CD4-positive, alpha-beta T cell treated with Interleukin-10 for 1 hour (primary cell): Measurements from ENCODE around the gene UTP15.

Experiments used
- DNase-seq: peaks from one replicate; pipeline ENCODE4 v3.0.0-alpha.2; 2020

Gene UTP15, protein sequence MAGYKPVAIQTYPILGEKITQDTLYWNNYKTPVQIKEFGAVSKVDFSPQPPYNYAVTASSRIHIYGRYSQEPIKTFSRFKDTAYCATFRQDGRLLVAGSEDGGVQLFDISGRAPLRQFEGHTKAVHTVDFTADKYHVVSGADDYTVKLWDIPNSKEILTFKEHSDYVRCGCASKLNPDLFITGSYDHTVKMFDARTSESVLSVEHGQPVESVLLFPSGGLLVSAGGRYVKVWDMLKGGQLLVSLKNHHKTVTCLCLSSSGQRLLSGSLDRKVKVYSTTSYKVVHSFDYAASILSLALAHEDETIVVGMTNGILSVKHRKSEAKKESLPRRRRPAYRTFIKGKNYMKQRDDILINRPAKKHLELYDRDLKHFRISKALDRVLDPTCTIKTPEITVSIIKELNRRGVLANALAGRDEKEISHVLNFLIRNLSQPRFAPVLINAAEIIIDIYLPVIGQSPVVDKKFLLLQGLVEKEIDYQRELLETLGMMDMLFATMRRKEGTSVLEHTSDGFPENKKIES

DNA sequence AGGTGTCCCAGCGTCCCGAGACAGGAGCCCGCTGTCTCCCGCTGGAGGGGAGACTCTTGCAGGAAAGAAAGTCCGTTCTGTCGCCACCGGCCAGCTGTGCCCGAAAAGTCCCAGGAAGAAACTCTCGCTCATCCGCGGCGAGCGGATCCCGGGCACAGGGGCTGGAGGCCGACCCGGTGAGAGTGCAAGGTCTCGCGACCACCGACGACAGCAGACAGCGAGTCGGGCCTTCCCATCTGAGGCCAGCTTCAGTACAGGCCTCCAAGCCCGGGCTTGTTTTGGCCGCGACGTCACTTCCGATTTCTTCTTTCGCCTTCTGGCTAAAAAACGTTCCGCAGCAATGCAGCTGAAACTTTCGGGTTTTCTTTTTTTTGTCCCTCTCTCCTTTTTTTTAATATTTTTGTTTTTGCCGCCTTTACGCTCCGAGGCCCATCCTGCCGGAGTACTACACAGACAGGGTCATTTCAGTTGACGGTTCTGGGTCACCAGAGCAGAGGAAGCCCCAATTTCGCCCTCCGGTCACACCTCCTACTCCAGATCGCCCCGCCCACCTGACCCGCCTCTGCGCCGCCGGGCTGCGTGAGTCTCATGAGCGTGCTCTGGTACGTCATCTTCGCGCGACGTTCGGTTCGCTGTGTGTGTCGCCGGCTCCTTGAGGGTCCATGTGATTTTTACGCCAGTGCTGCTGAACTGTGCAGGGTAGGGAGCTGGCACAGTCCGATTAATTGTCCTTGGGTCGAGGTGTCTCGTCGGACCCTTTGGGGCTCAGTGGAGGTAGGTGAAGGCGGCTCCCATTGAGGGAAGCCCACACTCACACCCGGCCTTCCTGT is at the start of gene UTP15, which contains the start of gene ANKRA2:
TSS of gene UTP15 (plus strand) at position 605 of the 830 bp plus-strand sequence. CDS start 1,602 bp downstream, outside the sequence.
TSS of gene ANKRA2 (minus strand) at position 501 of the 830 bp plus-strand sequence. CDS start 2,758 bp downstream, outside the sequence.
- DNase-seq, result peak; percentile 98

DNA sequence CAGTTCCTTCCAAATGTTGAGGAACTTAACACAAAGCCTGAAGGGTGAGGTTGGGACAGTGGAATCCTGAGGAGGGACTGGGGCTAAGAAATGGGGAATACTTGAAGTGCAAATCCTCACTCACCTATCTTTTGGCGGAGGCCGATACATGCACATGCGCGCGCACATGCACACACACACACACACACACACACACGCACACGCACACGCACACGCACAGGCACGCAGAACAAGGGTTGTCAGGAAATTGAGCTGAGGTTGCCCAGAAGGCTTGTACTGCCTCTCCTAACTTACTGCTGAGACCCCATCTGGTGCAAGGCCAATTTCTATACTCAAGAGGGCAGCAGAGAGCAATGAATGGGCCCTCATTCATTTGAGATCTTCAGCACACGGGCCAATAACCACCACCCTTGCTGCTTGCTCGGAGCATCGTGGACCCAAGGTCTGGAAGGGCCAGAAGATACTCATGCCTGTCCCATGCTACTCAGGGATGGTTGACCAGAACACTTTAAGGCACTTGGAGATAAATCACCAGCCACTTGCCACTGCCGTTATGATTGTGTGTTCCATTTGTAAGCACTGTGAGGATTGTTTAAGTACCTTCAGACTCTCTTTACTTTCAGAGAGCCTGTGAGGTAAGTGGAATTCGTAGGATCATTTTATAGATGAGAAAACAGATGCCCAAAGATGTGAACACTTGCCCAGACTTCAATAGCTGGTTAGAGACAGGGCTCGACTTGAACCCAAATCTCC is 45.8 kb upstream of the UTP15 start:
- peak; percentile 85 for DNase-seq

DNA sequence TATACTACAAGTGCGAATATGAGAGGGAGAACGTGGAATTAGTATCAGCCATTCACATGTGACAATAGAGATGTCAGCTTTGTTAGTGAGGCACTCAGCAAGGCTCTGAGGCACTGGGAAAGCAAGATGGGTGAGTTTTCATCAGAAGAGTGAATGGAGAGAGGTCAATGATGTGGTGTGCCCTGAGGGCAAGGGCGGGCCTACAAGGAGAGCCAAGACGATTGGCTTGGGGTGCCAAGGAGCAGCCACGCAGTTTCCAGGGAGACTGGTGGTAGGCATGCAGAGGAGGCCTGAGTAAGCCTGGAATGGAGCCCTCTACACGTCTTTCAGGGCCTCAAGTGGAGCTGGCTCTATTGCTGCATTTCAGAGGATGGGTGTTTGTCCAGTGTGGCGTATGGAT is 42.6 kb upstream of the UTP15 start:
- DNase-seq, result no peak

DNA sequence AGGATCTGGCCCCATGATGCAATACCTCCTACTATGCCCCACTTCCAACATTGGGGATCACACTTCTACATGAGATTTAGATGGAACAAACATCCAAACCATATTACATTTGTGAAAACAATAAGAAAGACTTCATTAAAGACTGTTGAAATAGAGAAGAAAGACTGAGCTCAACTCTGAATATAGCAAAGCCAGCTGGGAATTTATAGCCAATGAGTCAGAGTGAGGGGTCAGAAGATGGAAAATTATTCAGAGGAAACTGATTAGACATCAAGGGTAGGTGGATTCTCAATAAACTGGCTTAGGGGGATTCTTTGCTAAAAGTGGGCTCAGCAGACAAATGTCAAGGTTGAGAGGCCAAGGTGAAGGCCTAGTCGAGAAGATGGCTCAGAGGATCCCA is 41.7 kb upstream of the UTP15 start:
- no peak for DNase-seq

DNA sequence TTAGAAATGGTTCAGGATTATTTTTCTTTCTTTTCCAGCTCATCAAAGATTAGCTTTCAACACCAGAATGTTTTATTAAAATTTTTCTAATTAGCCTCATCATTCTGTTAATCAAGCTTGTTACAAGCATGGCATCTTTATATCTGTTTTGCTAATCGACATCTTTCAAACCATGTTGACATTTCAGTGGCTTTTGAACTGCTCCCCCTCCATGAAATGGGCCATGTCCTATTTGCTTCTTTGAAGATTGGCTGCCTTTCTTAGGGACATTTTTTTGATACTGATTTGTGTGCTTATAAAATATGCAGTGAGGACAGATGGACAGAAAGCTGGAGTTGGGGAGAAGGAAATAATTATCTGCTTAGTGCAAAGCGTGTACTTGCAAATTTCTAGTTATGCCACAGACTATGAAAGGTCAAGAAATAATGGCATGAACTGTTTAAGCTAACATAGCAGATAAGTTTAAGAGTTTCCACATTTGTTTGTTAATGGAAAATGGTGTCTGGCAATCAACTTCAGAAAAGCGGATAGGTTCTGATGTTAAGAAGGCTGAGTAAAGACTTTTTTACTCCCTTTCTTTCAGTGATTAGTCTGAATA is 39.8 kb upstream of the UTP15 start:
- no peak for DNase-seq

DNA sequence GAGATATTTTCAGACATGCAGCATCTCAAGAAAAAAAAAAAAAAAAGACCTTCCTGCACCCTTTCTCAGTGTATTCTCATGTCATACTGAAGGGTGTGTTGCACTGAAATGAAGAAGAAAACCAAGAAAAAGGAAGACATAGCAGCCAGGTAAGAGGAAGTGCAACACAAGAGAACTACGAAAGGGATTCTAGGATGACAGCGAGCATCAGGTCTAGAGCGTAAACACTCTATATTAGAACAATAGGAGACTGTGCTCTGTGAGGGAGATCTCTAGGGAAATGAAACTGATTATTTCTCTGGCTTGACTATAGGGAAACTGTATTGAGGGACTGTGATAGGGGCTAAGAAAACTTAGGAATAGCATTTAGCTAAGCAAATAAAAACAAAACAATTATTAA is 37.3 kb upstream of the UTP15 start:
- DNase-seq, result no peak

DNA sequence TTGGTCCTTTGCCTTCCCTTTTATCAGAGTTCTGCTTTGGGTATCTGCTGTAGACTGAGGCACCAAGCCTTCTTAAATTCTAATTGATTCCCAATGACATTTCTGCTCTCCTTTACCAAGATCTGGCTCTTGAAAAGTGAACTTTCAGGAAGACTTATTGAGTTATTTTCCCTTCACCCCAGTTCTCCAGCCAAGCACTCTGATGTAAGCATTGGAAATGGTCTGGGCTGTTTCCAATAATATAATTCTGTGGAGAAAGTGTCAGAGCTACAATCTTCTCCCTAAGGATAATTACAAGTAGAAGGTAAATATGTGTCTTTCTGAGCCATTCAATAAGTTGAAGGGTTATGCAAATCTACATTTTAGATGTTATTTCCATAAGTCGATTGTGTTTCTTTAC is 36.5 kb upstream of the UTP15 start:
- DNase-seq, result no peak

DNA sequence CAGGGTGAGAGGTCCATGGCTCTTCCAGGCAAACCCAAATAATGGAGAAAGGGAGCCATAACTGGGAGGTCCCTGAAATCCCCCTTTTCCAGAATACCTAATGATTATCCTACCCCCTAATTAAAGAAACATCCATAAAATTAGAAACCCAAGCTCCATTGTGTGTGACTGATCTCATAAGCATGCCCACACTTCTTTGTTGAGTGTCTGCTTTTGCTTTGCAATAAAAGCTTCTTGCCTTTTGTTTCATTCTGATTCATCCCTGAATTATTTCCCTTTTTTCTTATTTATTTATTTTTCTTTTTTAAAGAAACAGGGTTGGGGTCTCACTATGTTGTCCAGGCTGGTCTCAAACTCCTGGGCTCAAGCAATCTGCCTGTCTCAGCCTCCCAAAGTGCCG is 34.2 kb upstream of the UTP15 start:
- no peak for DNase-seq

DNA sequence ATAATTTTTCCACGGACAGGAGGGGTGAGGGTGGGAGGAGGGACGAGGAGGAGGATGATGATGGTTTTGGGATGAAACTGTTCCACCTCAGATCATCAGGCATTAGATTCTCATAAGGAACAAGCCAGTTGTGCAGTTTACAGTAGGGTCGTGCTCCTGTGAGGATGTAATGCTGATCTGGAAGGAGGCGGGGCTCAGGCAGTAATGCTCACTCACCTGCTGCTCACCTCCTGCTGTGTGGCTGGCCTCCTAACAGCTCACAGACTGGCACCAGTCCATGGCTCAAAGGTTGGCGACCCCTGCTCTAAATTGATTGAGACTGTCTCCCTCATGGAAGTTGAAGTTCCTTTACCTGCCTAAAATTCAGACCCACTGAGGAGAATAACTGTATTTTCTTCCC is 33.3 kb upstream of the UTP15 start:
- DNase-seq, result no peak

DNA sequence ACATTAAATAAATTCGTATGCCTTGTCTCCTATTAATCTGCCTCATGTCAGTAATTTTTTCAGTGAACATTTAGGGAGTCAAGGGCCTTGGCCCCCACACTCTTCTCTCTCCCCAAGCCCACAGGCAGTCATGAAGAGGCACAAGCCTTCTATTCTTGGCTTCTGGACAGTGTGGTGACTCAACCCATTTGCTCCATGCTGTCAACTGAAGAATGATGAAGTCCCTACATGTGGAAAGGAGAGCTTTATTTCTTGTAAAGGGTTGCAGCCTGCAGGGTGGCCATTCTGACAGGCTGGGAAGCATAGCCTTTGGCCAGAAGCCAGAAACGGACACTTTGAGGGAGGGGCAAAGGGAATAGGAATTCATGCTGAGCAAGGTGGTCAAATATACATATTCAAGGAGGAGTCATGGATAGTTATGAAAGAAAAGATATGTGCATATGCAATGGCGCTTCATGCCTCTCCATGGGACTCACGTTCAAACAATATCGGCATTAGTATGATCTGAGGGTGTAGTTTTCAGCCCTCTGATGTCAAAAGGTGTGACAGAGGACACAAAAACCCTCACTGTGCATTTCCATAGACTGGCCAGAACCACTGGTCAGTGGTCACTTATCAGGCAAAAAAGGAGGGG is 31.4 kb upstream of the UTP15 start:
- no peak for DNase-seq

DNA sequence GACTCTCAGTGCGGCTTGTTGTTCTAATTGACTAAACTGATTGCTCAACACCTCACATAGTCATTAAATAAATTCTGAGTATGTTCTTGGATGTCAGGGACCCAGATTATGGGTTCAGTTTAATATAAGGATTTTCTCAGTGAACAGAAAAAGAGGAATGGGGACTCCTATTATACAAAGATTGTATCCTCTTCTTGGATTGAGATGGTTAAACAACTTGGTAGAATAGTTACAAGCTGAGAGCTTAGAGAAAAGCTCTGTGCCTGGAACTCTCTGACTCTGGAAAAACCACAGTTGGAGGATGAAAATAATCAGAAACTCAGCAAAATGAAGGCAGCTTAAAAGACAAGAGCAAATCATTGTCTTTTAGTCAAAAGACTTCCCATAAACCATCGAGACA is 30.6 kb upstream of the UTP15 start:
- DNase-seq, result no peak

DNA sequence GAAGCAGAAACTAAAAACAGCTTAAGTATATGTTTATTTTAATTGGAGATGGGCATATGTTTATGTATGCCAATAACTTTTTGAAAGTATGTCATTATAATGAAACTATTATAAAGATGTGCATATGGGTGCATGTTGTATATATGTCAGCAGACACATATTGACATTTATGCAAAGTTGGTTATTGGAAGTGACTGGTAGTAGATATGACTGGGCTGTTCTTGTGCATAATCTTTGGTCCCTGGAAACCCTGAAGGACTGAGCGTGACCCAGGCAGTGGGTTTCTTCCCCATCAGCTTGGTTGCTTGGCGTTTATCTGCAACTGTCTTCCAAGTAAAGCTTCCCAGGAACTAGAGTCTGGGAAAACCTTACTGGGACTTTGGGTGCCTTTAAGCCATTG is 25.8 kb upstream of the UTP15 start:
- no peak for DNase-seq

DNA sequence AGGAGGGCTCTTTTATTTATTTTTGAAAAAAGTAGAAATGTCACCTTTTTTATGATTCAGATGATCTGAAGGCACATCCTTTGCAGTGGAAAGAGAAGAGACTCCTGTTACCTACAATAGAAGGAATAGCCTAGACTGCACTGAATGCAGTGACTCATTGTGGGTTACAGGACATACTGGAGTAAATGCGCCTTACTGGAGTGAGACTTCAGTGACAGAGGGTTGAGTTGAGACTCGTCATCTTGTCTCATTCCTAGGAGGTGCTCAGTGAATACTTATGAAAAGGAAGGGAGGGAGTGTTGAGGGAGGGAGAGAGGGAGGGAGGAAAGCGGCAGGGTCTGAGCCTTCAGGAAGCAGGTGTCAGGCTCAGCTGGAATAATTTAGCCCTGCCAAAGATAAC is 25.4 kb upstream of the UTP15 start:
- no peak for DNase-seq

DNA sequence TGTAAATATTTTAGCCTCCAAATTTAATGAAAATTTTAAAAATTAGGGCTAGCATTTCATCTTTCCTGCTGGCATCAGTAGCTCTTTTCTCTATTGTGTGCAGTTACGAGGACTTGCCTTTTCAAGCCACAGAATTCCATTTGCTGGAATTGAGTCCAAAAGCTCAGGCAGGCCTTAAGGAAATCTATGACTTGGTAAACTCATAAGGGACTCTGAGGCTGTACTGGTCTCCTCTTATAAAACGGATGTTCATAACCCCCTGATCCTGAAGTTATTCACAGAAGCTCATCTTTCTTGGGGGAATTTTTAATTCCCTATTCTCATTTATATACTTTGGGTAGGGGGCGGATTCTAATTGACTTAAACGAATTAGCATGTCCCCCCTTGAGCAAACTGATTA is 23.5 kb upstream of the UTP15 start:
- no peak for DNase-seq

DNA sequence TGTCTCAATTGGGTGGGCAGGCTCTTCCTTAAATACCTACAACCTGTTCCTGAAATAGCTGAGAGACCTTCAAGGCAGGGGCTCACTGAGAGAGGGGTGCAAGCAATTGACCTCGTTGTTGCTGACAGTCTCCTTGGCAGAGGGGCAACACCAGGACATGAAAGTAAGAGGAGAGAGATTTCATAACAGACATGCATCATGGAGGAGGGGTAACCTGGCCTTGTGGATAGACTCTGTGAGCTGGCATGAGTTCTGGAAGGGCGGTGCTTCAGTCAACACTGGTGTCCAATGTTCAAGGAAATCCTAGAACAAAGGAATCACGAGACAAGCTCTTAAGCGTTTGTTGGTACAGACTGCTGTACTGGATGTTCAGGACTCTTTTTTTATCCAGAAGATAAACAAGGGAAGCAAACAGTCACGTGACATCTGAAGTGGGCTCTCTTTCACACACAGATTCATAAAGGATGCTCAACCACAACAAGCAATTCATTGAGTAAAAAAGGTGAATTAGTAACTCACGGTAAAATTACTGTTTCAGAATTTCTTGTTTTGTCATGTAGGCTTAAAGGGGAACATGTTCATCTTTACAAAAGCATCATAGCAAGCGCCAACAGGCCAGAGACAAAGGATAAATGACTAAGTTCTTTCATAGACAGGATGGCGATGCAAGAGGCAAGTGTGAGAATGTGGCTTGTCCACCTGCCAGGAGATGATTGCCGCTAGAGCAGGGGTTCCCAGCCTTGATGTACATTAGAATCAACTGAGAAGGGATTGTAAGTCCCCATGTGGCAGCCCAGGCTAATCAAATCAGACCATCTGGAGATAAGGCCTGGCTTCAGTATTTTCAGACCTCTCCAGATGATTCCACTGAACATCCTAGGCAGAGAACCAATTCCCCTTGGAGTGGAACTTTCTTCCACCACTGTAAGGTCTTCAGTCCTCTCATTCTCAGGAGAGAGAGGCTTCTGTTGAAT is 20.8 kb upstream of the UTP15 start:
- DNase-seq, result no peak

DNA sequence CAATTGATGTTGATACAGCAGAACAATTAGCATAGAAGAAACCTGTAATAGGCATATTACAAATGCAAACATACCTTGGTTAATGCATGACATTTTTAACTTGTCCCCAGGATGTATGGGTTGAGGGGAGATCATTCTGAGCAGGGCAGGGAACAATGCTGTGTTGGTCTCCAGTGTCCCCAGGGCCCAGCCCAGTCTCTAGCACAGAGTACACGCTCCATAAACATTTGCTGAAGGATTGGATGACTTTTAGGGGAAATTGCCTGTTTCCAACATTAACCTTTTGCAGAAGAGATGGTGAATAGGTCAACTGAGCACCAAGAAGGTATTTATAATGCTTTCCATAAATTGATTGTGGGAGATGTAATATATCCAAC is 20.2 kb upstream of the UTP15 start:
- DNase-seq, result no peak

DNA sequence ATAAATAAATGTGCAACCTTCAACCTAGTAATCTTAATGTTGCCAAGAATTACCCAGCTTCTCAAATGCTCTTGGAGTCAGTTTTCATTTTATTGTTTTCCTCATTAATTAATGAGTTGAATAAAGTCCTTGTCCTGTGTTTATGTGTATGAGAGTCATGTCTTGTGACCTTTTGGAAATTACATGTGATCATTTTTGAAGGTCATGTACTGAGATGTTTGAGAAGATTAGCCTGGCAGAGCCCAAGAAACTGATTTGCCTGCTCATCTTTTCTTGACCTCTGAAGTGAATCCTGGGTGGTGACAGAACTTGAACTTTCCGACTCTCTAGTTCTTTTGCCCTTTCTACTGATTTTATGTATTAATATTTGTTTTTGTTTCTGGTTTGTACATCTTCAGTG is 15.5 kb upstream of the UTP15 start:
- no peak for DNase-seq

DNA sequence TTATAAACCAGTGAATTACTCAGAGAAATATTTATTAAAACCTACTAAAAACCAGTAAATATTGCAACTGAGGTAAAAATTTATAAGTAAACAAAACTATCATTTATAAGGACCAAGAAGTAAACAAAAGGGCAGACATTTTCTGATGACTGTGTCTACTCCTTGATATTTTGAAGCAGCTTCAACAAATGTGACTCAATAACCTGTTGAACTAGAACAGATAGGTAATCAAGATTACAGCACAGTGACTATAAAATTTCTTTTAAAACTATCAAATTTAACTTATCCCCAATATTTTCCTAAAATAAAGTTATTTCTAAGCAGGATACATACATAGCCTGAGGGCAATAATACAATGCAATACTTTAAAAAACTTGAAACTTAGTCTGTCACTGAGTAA is 12.9 kb upstream of the UTP15 start:
- DNase-seq, result no peak

DNA sequence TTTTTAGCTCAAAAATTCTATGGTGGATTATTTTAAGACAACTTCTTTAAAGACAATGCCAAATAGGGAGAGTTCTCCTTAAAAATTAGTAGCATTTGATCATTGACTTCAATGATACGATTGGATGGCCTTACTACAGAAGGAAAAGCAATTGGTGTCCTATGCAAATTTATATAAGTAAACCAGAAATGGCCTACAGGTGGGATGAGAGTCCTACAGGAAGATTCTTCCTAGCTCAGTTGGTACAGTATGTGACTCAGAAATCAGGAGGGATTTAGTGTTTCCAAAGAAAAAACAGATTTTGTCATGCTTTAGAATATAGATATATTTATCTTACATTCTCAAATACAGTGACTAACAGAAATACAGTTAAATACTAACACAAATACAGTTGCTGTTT is 6.6 kb upstream of the UTP15 start:
- DNase-seq, result no peak

DNA sequence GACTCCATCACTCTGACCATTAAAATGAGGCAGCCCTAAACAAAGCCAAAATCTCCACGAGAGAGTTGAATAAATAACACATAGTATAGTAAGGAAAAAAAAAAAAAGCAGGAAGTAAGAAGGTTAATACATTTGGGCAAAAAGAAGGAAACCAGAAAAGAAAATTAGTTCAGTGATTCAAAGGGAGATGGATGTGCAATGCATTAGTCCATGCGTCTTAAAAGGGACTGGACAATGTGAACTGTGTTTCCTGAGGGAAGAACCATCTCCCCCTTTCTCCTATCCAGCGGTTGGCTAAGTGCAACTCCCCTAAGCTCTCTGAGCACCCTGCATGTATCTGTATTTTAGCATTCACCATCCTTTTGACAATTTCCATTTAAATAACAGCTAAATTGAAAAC is 1.5 kb upstream of the UTP15 start:
- peak; percentile 2 for DNase-seq

DNA sequence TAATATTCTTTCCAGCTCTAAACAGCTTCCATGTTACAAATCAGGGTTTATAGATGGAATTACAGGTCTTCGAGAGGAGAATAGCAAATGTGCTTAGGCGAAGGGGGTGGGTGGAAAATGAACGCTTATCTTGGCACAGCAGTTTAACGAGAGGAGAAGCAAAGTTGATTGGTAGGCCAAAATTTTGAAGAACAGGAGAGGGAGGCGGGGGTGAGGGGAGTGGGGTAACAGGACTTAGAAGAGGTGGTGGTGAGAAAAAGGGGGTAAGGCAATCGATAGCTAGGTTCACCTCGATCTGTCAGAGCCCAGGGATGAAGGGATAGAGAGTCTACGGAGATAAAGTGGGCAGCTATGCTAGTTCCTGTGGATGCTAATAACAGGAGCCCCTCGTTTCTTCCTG is 868 bp upstream of the UTP15 start:
- DNase-seq, result peak; percentile 36
